Subcutaneous abdominal adipose tissue (tissue), 5 donors: ENCODE measurements around the gene CCDC198.

Source experiments
- H3K27ac ChIP-seq: one replicate; pipeline ENCODE4 v1.7.0; 2013; ENCODE audit warnings: low read depth, mild to moderate bottlenecking, inconsistent platforms, low read length, moderate library complexity
- H3K27me3 ChIP-seq, 5 donors: one replicate each; pipeline ENCODE4 v1.7.0; 2013; ENCODE audit warnings: low read length in 5 of 5, inconsistent platforms in 1 of 5; ENCODE audit not compliant: control insufficient read depth in 5 of 5, insufficient read depth in 4 of 5
- H3K36me3 ChIP-seq, 5 donors: one replicate each; pipeline ENCODE4 v1.7.0; 2013; ENCODE audit warnings: low read length in 5 of 5; ENCODE audit not compliant: control insufficient read depth in 5 of 5, insufficient read depth in 5 of 5
- H3K4me1 ChIP-seq, 5 donors: one replicate each; pipeline ENCODE4 v1.7.0; 2013; ENCODE audit warnings: low read length in 5 of 5, mild to moderate bottlenecking in 3 of 5, moderate library complexity in 1 of 5; ENCODE audit not compliant: control insufficient read depth in 5 of 5, insufficient read depth in 5 of 5
- H3K4me3 ChIP-seq, 5 donors: one replicate each; pipeline ENCODE4 v1.7.0; 2013; ENCODE audit warnings: low read length in 5 of 5, low read depth in 1 of 5
- H3K9ac ChIP-seq, 5 donors: one replicate each; pipeline ENCODE4 v1.7.0; 2013; ENCODE audit warnings: low read length in 5 of 5, mild to moderate bottlenecking in 4 of 5, moderate library complexity in 3 of 5
- H3K9me3 ChIP-seq, 5 donors: one replicate each; pipeline ENCODE4 v1.7.0; 2013; ENCODE audit warnings: low read length in 5 of 5; ENCODE audit not compliant: control insufficient read depth in 5 of 5
- donor health status: healthy.
- donor health status: healthy.
- donor health status: healthy.
- donor health status: healthy.
- donor health status: healthy.

The CCDC198 gene

DNA sequence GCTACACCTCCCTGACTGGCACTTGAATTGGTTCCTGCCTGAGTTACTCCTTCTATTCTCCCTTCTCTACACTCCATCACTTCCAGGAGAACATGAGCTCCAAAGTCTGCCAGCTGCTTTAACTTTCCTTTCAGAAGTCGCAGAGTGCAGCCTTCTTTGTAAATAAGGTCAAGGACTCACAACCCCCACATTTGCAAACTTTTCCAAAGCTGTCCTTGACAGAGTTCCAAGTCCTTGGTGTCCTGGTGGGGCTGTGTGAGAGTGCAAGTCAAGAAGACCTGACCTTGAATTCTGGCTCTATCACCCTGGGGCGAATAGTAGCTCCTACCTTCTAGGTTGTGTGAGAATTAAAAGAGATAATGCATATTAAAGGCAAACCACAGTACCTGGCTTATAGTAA, 15.6 kb downstream of the CCDC198 start:
- H3K27me3 ChIP-seq, result no peaks in the 10 kb centered on the region
- no peaks in the 10 kb centered on the region for H3K36me3 ChIP-seq
- no peak overlapping the region for H3K4me3 ChIP-seq

DNA sequence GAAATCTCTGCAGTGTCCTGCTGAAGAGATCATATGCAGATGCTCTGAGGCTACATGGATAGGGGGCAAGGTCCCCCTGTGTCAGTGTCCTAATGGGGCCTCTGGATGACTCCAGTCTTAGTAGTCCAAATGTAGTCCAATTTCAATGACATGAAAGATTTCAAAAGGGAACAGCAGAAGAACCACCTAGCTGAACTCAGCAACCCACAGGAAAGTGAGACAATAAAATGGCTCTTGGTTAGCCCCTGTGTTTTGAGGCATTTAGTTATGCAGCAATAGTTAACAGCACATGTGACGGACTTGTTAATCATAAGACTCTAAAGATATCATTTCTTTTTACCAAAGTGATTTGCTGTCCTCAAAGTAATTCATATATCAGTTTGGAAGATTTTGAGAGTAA, 22.7 kb downstream of the CCDC198 start:
- Histone ChIP-seq H3K27ac (no peak overlapping the region), H3K9ac (no peak overlapping the region), H3K9me3 (peaks cover 0 to 3% (median 0%) of the 10 kb centered on the region in 5 donors), H3K36me3 (no peaks in the 10 kb centered on the region), H3K4me1 (no peaks in the 10 kb centered on the region), H3K27me3 (no peaks in the 10 kb centered on the region), H3K4me3 (no peak overlapping the region)

More for the DNA sequence above, 15.6 kb downstream of the CCDC198 start:
- H3K27ac ChIP-seq, result no peak overlapping the region
- no peaks in the 10 kb centered on the region for H3K9me3 ChIP-seq
- no peaks in the 10 kb centered on the region for H3K4me1 ChIP-seq
- H3K9ac ChIP-seq, result no peak overlapping the region

DNA sequence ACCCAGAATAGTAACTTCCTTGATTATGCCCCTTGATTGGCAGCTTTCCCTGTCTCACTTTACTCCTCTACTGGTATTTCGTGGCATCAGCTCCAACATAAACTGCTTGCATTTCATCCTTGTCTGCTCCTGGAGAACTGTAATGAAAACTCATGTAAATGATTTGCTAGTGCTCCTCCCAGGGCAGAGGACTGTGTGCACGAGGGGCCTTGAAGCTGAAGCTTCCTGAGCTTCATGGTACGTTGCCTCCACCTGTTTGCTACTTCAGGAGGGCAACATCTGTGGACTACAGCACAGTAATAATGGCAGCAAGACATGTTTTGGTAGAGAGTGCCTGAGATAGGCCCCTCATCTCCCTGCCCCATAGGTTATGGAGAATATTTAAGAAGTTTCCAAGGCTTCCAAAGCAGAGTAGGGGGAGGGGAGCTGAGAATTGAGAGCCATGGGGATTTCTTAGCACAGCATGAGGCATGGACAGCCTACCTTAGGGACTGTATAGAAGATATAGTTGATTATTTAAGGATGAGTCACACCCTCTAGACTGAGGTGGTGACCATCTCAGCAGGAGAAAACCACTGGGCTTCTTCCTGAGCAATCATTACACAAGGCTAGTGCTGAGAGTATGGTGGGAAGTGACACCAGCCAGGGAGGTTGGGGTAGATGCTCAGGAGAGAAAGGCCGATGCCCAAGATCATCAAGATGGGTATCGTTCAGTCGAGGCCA, 29.5 kb downstream of the CCDC198 start:
- no peaks in the 10 kb centered on the region for H3K4me1 ChIP-seq

DNA sequence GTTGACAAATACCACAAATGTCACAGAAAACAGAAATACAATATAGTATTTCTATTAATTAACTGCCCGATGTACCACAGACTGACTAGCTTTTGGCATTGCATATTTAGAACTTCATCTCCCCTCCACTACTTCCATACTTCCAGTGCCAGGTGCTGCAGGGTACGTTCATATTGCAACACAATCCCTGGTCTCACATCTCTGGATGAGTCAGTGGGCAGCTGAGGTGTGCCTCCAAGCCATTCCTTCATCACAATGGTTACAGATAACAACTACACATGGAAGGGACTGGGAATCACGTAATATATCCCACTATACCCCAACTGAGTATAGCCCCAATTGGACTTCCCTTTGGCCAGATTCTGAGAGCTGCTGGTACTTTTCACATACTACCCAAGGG, 31.1 kb downstream of the CCDC198 start:
- Histone ChIP-seq H3K27me3 (no peaks in the 10 kb centered on the region), H3K9ac (no peak overlapping the region), H3K9me3 (no peaks in the 10 kb centered on the region), H3K4me1 (no peaks in the 10 kb centered on the region), H3K27ac (no peak overlapping the region), H3K4me3 (no peak overlapping the region), H3K36me3 (no peaks in the 10 kb centered on the region)

More for the DNA sequence above, 29.5 kb downstream of the CCDC198 start:
- no peaks in the 10 kb centered on the region for H3K9me3 ChIP-seq
- H3K4me3 ChIP-seq, result no peak overlapping the region
- H3K9ac ChIP-seq, result no peak overlapping the region
- no peaks in the 10 kb centered on the region for H3K36me3 ChIP-seq
- H3K27ac ChIP-seq, result no peak overlapping the region
- H3K27me3 ChIP-seq, result no peaks in the 10 kb centered on the region

DNA sequence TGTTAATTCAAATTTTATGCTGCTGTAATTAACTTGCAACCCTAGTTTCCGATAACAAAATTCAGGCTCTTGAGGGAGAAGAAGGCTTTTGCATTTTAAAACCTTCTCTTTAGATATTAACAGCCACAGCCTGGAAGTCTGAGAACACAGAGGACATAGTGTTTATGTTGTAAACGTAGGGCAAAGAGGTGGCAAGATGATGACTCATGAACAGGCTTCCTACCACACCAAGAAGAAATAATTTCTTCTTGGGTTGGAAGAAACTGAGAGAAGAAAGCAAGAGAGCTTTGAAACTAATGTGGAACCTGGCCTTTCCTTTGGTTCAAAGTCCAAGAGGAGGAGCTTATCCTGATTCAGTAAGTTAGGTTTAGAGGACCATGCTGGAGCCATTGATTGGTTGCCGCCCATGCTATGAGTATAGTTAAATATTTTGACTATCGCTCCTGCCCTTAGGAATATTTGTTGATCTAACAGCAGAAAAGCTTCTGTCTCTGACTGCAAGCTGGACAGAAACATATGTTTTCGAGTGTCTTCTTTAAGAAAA, 31.8 kb downstream of the CCDC198 start:
- no peak overlapping the region for H3K9ac ChIP-seq
- H3K36me3 ChIP-seq, result no peaks in the 10 kb centered on the region
- no peaks in the 10 kb centered on the region for H3K4me1 ChIP-seq
- no peaks in the 10 kb centered on the region for H3K9me3 ChIP-seq
- H3K27me3 ChIP-seq, result no peaks in the 10 kb centered on the region
- H3K27ac ChIP-seq, result no peak overlapping the region
- H3K4me3 ChIP-seq, result no peak overlapping the region

DNA sequence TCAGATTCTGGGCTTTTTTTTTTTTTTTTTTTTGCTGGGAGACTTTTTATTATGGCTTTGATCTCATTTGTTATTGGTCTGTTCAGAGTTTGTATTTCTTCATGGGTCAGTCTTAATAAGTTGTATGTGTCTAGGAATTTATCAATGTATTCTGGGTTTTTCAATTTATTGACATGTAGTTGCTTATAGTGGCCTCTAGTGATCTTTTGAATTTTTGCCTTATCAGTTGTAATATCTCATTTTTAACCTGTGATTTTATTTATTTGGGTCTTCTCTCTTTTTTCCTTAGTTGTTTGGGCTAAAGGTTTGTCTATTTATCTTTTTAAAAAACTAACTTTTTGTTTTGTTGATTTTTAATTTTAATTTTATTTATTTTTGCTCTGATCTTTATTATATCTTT, 57.7 kb downstream of the CCDC198 start:
- no peaks in the 10 kb centered on the region for H3K4me1 ChIP-seq
- H3K36me3 ChIP-seq, result no peaks in the 10 kb centered on the region
- no peak overlapping the region for H3K27ac ChIP-seq
- H3K4me3 ChIP-seq, result no peak overlapping the region
- H3K9me3 ChIP-seq, result peaks cover 0 to 6% (median 0%) of the 10 kb centered on the region in 5 donors
- no peak overlapping the region for H3K9ac ChIP-seq
- no peaks in the 10 kb centered on the region for H3K27me3 ChIP-seq

DNA sequence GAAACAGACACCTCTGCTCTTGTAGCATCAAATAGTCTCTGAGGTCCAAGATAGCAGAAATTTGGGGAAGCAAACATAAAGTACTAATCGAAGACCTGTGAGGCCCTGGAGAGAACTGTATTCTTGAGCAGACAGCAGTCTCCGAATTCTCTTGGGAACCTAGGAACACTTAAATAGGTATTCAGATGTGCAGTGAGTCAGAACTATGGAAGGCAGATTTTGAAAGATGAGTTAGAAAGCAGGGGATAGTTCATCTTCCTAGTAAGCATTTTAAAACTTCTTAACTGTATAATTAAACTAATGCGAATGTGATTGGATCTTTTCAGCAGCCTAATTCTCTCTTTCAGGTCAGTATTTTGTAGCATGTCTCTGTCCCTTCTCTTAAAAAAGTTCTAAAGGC, 72.7 kb downstream of the CCDC198 start:
- Histone ChIP-seq H3K4me3 (no peak overlapping the region), H3K9me3 (no peaks in the 10 kb centered on the region), H3K27me3 (no peaks in the 10 kb centered on the region), H3K36me3 (no peaks in the 10 kb centered on the region), H3K4me1 (no peaks in the 10 kb centered on the region), H3K27ac (no peak overlapping the region), H3K9ac (no peak overlapping the region)

DNA sequence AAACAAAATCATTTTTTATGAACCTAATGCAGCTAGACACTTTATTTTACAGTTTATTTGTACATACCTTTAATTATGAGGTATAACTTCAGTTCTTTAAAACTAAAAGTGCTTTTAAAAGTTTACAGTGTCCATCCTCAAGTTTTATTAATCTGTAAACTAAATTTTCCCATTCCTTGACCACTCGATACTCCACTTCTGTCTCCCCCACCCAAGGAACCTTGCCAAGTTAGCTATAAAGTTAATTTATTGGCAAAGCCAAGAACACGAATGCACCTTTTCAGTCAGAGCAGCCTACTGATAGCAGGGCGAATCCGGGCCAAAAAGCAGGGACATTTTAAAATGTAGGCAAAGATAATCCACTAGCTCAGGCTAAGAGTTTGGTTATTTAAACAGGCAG, 73.6 kb downstream of the CCDC198 start:
- no peak overlapping the region for H3K9ac ChIP-seq
- no peaks in the 10 kb centered on the region for H3K27me3 ChIP-seq
- no peaks in the 10 kb centered on the region for H3K4me1 ChIP-seq
- H3K36me3 ChIP-seq, result no peaks in the 10 kb centered on the region
- no peak overlapping the region for H3K4me3 ChIP-seq
- no peak overlapping the region for H3K27ac ChIP-seq
- H3K9me3 ChIP-seq, result no peaks in the 10 kb centered on the region
